Measurements from ENCODE around the gene NXN. TPM values are rescaled to one million over a fixed set of nuclear protein-coding genes. Genes with fewer than 3 reads are reported as not detected.
"Not testable (repeated sequence)": the region's sequence is repeated elsewhere in the genome, so short reads cannot be mapped to it uniquely, and the experiment has no call there.

NXN gene
- total RNA-seq, 2 donors from 2014 or later: 0.37 to 0.95 TPM

- no peak for ATAC-seq (replicated peaks)
- H3K27me3 Mint-ChIP-seq: peaks cover 33% of the 10 kb centered on the region
- H3K4me3 Mint-ChIP-seq: no peak overlapping the region
- peaks cover 8% of the 10 kb centered on the region for H3K4me1 Mint-ChIP-seq
- H3K9me3 Mint-ChIP-seq: no peaks in the 10 kb centered on the region
- H3K36me3 Mint-ChIP-seq (ENCODE audit: low read depth): no peaks in the 10 kb centered on the region
- H3K27ac Mint-ChIP-seq: no peak overlapping the region
These were observed 106.7 kb downstream of the NXN start for GRCh38 chr17:872855-873254.

GRCh38 chr17:871751-872519, 107.6 kb downstream of the NXN start:
- peaks cover 8% of the 10 kb centered on the region for H3K4me1 Mint-ChIP-seq
- H3K27ac Mint-ChIP-seq: no peak overlapping the region
- H3K36me3 Mint-ChIP-seq (ENCODE audit: low read depth): no peaks in the 10 kb centered on the region
- H3K9me3 Mint-ChIP-seq: no peaks in the 10 kb centered on the region
- no peak for ATAC-seq (replicated peaks)
- no peak overlapping the region for H3K4me3 Mint-ChIP-seq
- H3K27me3 Mint-ChIP-seq: peaks cover 27% of the 10 kb centered on the region

- H3K27ac Mint-ChIP-seq: no peak overlapping the region
- H3K9me3 Mint-ChIP-seq: no peaks in the 10 kb centered on the region
- no peaks in the 10 kb centered on the region for H3K36me3 Mint-ChIP-seq (ENCODE audit: low read depth)
- H3K4me3 Mint-ChIP-seq: no peak overlapping the region
- peaks cover 4% of the 10 kb centered on the region for H3K4me1 Mint-ChIP-seq
- H3K27me3 Mint-ChIP-seq: peaks cover 24% of the 10 kb centered on the region
- no peak for ATAC-seq (replicated peaks)
These were observed 109.7 kb downstream of the NXN start for GRCh38 chr17:869567-870525.

GRCh38 chr17:869086-869485, 110.5 kb downstream of the NXN start:
- ATAC-seq (replicated peaks): no peak
- Mint-ChIP-seq H3K9me3 (no peaks in the 10 kb centered on the region), H3K27me3 (peaks cover 29% of the 10 kb centered on the region), H3K4me1 (peaks cover 4% of the 10 kb centered on the region), H3K27ac (no peak overlapping the region), H3K4me3 (no peak overlapping the region), H3K36me3 (ENCODE audit: low read depth) (no peaks in the 10 kb centered on the region)

GRCh38 chr17:867896-868489, 111.6 kb downstream of the NXN start:
- Mint-ChIP-seq H3K4me1 (peaks cover 4% of the 10 kb centered on the region), H3K36me3 (ENCODE audit: low read depth) (no peaks in the 10 kb centered on the region), H3K27me3 (peaks cover 32% of the 10 kb centered on the region), H3K27ac (no peak overlapping the region), H3K4me3 (no peak overlapping the region), H3K9me3 (no peaks in the 10 kb centered on the region)
- ATAC-seq (replicated peaks): no peak

- not testable (repeated sequence) for H3K9me3 Mint-ChIP-seq; H3K4me3 Mint-ChIP-seq; H3K4me1 Mint-ChIP-seq; H3K36me3 Mint-ChIP-seq (ENCODE audit: low read depth); ATAC-seq (replicated peaks); H3K27ac Mint-ChIP-seq
- peaks cover 30% of the 10 kb centered on the region for H3K27me3 Mint-ChIP-seq
These were observed 112.3 kb downstream of the NXN start for GRCh38 chr17:867238-867637.

- H3K9me3 Mint-ChIP-seq: no peaks in the 10 kb centered on the region
- ATAC-seq (replicated peaks): no peak
- no peak overlapping the region for H3K27ac Mint-ChIP-seq
- no peaks in the 10 kb centered on the region for H3K4me1 Mint-ChIP-seq
- H3K27me3 Mint-ChIP-seq: peaks cover 24% of the 10 kb centered on the region
- H3K36me3 Mint-ChIP-seq (ENCODE audit: low read depth): no peaks in the 10 kb centered on the region
- no peak overlapping the region for H3K4me3 Mint-ChIP-seq
These were observed 112.9 kb downstream of the NXN start for GRCh38 chr17:866568-867103.

GRCh38 chr17:864315-864714, 115.3 kb downstream of the NXN start:
- Mint-ChIP-seq H3K27me3 (peaks cover 23% of the 10 kb centered on the region), H3K9me3 (no peaks in the 10 kb centered on the region), H3K4me1 (no peaks in the 10 kb centered on the region), H3K27ac (no peak overlapping the region), H3K36me3 (ENCODE audit: low read depth) (no peaks in the 10 kb centered on the region), H3K4me3 (no peak overlapping the region)
- no peak for ATAC-seq (replicated peaks)

GRCh38 chr17:863880-864279, 115.7 kb downstream of the NXN start:
- Mint-ChIP-seq H3K4me3 (no peak overlapping the region), H3K27me3 (peaks cover 19% of the 10 kb centered on the region), H3K9me3 (no peaks in the 10 kb centered on the region), H3K36me3 (ENCODE audit: low read depth) (no peaks in the 10 kb centered on the region), H3K4me1 (no peaks in the 10 kb centered on the region), H3K27ac (no peak overlapping the region)
- ATAC-seq (replicated peaks): no peak

GRCh38 chr17:862582-862981, 117.0 kb downstream of the NXN start:
- no peak for ATAC-seq (replicated peaks)
- no peaks in the 10 kb centered on the region for H3K36me3 Mint-ChIP-seq (ENCODE audit: low read depth)
- peaks cover 17% of the 10 kb centered on the region for H3K27me3 Mint-ChIP-seq
- no peak overlapping the region for H3K4me3 Mint-ChIP-seq
- no peaks in the 10 kb centered on the region for H3K9me3 Mint-ChIP-seq
- no peak overlapping the region for H3K27ac Mint-ChIP-seq
- no peaks in the 10 kb centered on the region for H3K4me1 Mint-ChIP-seq

- Mint-ChIP-seq H3K27ac (no peak overlapping the region), H3K36me3 (ENCODE audit: low read depth) (no peaks in the 10 kb centered on the region), H3K4me3 (no peak overlapping the region), H3K9me3 (no peaks in the 10 kb centered on the region), H3K4me1 (no peaks in the 10 kb centered on the region), H3K27me3 (peaks cover 24% of the 10 kb centered on the region)
- ATAC-seq (replicated peaks): no peak
These were observed 118.2 kb downstream of the NXN start for GRCh38 chr17:861364-861763.

- no peaks in the 10 kb centered on the region for H3K36me3 Mint-ChIP-seq (ENCODE audit: low read depth)
- no peak for ATAC-seq (replicated peaks)
- no peak overlapping the region for H3K4me3 Mint-ChIP-seq
- H3K9me3 Mint-ChIP-seq: no peaks in the 10 kb centered on the region
- no peaks in the 10 kb centered on the region for H3K4me1 Mint-ChIP-seq
- H3K27me3 Mint-ChIP-seq: peaks cover 18% of the 10 kb centered on the region
- no peak overlapping the region for H3K27ac Mint-ChIP-seq
These were observed 118.8 kb downstream of the NXN start for GRCh38 chr17:860805-861204.

- Mint-ChIP-seq H3K4me1 (no peaks in the 10 kb centered on the region), H3K27me3 (peaks cover 18% of the 10 kb centered on the region), H3K27ac (no peak overlapping the region), H3K36me3 (ENCODE audit: low read depth) (no peaks in the 10 kb centered on the region), H3K4me3 (no peak overlapping the region), H3K9me3 (no peaks in the 10 kb centered on the region)
- no peak for ATAC-seq (replicated peaks)
These were observed 119.8 kb downstream of the NXN start for GRCh38 chr17:859824-860195.

GRCh38 chr17:859061-859823, 120.3 kb downstream of the NXN start:
- no peak overlapping the region for H3K4me3 Mint-ChIP-seq
- H3K27me3 Mint-ChIP-seq: peaks cover 14% of the 10 kb centered on the region
- H3K4me1 Mint-ChIP-seq: no peaks in the 10 kb centered on the region
- no peaks in the 10 kb centered on the region for H3K36me3 Mint-ChIP-seq (ENCODE audit: low read depth)
- H3K9me3 Mint-ChIP-seq: no peaks in the 10 kb centered on the region
- no peak for ATAC-seq (replicated peaks)
- no peak overlapping the region for H3K27ac Mint-ChIP-seq

Data from activated T-helper 17 cell treated with anti-CD3 and anti-CD28 coated beads, Interleukin-2, amount 50 U/mL, for 72 hours (primary cell).